ENCODE results near the gene PRPF39. TPM values are rescaled to one million over a fixed set of nuclear protein-coding genes. Genes with fewer than 3 reads are reported as not detected.
A peak's percentile ranks its signal among the peaks of the same experiment; 100 is the strongest.

PRPF39 gene
- total and polyA plus RNA-seq, 2 of the 13 experiments (the other 11 are each of a cell fraction or from before 2014, with no cell fraction given), result 44.2 to 65.0 TPM

DNA sequence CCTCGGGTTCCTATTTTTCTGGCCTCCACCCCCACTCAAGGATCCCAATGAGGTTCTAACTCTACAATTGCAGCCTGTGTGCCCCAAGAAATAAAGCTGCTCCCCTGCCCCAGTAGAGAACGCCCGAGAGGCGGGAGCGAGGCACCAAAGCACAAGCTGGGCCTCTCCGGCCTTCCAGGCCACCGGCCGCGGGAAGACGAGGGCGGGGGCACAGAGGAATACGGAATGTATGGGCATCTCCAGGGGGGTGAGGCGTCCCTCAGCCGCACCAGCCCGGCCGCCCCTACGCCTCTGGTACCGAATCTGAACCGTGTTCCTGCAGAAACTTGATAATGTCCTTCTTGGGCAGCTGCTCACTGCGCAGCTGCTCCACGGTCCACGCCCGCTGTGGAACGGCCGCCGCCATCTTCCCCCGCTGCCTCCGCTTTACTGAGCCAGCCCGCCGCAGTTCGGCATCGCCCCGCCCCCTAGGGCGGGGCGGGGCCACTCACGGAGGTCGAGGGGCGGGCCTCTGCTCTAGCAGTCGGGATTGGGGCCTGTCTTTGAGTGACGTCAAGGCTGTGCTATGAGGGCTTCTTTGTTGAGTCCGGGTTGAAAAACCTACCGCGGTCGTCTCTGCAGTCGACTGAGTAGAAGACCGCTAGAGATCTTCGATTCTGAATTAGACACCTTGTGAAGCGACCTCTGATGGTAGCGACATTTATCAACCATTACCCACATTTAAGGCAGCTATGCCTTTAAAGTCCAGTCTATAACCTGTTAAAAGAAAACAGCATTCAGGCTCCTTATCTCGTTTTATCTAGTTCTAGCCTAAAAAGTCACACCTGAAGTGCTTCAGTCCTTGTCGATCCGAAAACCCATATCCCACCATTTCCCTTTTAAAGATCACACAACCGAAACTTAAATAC is 50.4 kb downstream of the PRPF39 start, which contains the start of gene FKBP3 (continued):
- TF ChIP-seq ZNF512B (CRISPR knock-in tag; IDR thresholded peaks at IDR 0.05; ENCODE audit: borderline replicate concordance) (no peak), ZNF558 (CRISPR knock-in tag; IDR thresholded peaks at IDR 0.05; ENCODE audit: borderline replicate concordance) (peak; percentile 76; the same call in 1 of the 2 replicates), KDM6A (CRISPR knock-in tag; IDR thresholded peaks at IDR 0.05; ENCODE audit: low read depth) (no peak), ZNF446 (CRISPR knock-in tag; IDR thresholded peaks at IDR 0.05) (no peak), NFE2 (CRISPR knock-in tag; IDR thresholded peaks at IDR 0.05) (no peak), NCOA5 (CRISPR knock-in tag; IDR thresholded peaks at IDR 0.05) (no peak), ZNF790 (CRISPR knock-in tag; IDR thresholded peaks at IDR 0.05; ENCODE audit: borderline replicate concordance) (no peak), ZNF7 (CRISPR knock-in tag; IDR thresholded peaks at IDR 0.05) (no peak), BCL3 (CRISPR knock-in tag; IDR thresholded peaks at IDR 0.05) (peak; percentile 47; the same call in 1 of the 2 replicates), ZBTB40 (IDR thresholded peaks at IDR 0.05) (no peak), ZBTB40 (CRISPR knock-in tag; IDR thresholded peaks at IDR 0.05) (peak; percentile 71; the same call in 1 of the 2 replicates)
- TF ChIP-seq, protein P1, sequence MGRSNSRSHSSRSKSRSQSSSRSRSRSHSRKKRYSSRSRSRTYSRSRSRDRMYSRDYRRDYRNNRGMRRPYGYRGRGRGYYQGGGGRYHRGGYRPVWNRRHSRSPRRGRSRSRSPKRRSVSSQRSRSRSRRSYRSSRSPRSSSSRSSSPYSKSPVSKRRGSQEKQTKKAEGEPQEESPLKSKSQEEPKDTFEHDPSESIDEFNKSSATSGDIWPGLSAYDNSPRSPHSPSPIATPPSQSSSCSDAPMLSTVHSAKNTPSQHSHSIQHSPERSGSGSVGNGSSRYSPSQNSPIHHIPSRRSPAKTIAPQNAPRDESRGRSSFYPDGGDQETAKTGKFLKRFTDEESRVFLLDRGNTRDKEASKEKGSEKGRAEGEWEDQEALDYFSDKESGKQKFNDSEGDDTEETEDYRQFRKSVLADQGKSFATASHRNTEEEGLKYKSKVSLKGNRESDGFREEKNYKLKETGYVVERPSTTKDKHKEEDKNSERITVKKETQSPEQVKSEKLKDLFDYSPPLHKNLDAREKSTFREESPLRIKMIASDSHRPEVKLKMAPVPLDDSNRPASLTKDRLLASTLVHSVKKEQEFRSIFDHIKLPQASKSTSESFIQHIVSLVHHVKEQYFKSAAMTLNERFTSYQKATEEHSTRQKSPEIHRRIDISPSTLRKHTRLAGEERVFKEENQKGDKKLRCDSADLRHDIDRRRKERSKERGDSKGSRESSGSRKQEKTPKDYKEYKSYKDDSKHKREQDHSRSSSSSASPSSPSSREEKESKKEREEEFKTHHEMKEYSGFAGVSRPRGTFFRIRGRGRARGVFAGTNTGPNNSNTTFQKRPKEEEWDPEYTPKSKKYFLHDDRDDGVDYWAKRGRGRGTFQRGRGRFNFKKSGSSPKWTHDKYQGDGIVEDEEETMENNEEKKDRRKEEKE (IDR thresholded peaks at IDR 0.05), result no peak

Measured in HepG2 (cell line).